GM13977 (cell line): ENCODE data around the gene TAF10.

ENCODE experiments used
- DNase-seq: peaks from one replicate; pipeline ENCODE4 v3.0.0; 2012; ENCODE audit warnings: low spot score
- CTCF ChIP-seq: IDR thresholded peaks from 2 replicates; pipeline ENCODE4 v1.5.1; 2012; ENCODE audit warnings: mild to moderate bottlenecking, control low read depth; ENCODE audit not compliant: insufficient read depth; ENCODE audit errors: extremely low read depth, missing control alignments
- in situ Hi-C: fragments of 300-500 bp; cut with MboI; formaldehyde crosslinking; loops from one replicate; pipeline ENCODE4 v1.12.0; 2022; ENCODE audit warnings: low sequenced_read_pairs, low pct_unique_long_range_greater_than_20kb, mixed read lengths, inconsistent platforms; ENCODE audit not compliant: unreplicated experiment

TAF10 gene

GRCh38 chr11:6566704-6567370 lies 45.2 kb downstream of the TAF10 start:
- peak; percentile 7 for DNase-seq
- TF ChIP-seq CTCF, result no peak
- in situ Hi-C loops, result no loop called here

DNA sequence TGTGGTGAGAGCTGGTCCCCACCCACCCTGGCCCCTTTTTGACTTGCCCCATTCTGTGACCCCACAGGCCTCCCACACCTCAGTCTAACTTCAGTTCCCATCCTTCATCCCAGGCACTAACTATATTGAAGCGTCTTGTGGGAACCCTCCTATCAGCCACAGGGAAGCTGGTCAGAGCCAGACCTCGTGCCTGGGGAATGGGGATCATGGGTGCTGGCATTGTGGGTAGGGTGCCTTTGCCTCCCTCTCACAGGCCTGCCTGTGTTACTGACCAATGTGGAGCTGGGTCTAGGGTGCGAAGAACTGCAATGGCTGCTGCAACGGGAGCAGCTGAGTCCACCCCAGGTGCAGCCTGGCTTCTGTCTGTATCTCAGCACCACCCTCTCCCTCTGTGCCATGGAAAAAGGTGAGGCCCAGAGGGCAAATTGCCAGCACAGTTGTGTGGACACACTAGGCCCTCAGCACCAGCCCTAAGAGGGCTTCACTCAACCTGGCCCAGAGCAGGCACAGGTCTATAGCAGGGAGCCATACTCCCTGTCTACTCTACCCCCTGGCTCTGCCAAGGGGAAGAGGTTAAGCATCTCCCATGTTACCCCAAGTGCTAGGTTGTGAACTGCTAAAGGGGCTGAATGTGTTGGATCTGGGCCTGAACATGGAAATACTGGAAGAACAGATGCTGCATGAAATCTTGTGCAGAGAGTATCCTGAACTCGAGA lies 45.9 kb downstream of the TAF10 start:
- TF ChIP-seq CTCF, result no peak
- in situ Hi-C loops, result no loop called here
- peak; percentile 12 for DNase-seq

GRCh38 chr11:6565325-6565724 lies 46.7 kb downstream of the TAF10 start:
- peak; percentile 8 for DNase-seq
- no peak for TF ChIP-seq CTCF
- in situ Hi-C loops, result no loop called here

- no peak for TF ChIP-seq CTCF
- in situ Hi-C loops, result no loop called here
- no peak for DNase-seq
Measured at GRCh38 chr11:6563667-6564066, 48.3 kb downstream of the TAF10 start.

- no peak for DNase-seq
- TF ChIP-seq CTCF, result no peak
- in situ Hi-C loops, result no loop called here
Measured at GRCh38 chr11:6563121-6563619, 48.8 kb downstream of the TAF10 start.

DNA sequence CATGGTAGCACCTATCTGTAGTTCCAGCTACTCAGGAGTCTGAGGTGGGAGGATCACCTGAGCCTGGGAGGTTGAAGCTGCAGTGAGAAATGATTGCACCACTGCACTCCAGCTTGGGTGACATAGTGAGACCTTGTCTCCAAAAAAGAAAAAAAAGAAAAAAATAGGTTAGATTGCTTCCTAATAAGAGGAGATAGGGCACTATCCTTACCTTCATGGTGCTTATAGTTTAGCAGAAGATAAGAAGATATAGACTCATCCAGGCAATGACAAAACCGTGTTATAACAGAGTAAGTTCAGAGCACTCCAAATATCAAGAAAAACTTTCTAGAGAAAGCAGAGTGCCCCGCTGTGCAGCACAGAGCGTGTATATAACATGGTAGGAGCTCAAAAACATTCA lies 50.7 kb downstream of the TAF10 start:
- TF ChIP-seq CTCF, result no peak
- in situ Hi-C loops, result no loop called here

More for the DNA sequence above, 50.7 kb downstream of the TAF10 start:
- no peak for DNase-seq
